ENCODE data around the gene DDX59.

DDX59 gene

GRCh38 chr1:200683298-200683697 lies 13.6 kb upstream of the DDX59 start:
- ATAC-seq (ENCODE audit: insufficient read depth, low read depth) (no peak), DNase-seq (no peak)
- peaks cover 3% of the 10 kb centered on the region for H3K27me3 ChIP-seq (ENCODE audit: insufficient read depth, low read length, poor library complexity)
- H3K4me3 ChIP-seq (ENCODE audit: low read depth in 1 of 2, low read length in 2 of 2): no peak overlapping the region
- no peaks in the 10 kb centered on the region for H3K79me2 ChIP-seq (ENCODE audit: insufficient read depth, low read length)
- no peaks in the 10 kb centered on the region for H3K36me3 ChIP-seq (ENCODE audit: insufficient read depth, low read length)
- H3K4me1 ChIP-seq (ENCODE audit: insufficient read depth, low read length): no peaks in the 10 kb centered on the region
- no peak overlapping the region for H3K27ac ChIP-seq (ENCODE audit: low read length)
- no peak overlapping the region for H3K4me2 ChIP-seq (ENCODE audit: insufficient read depth, low read length)
- H3K9ac ChIP-seq (ENCODE audit: low read depth, low read length): no peak overlapping the region
- H3K9me3 ChIP-seq (ENCODE audit: insufficient read depth, low read length, severe bottlenecking): no peaks in the 10 kb centered on the region
- no peak for TF ChIP-seq EZH2 (IDR thresholded peaks at IDR 0.05; ENCODE audit: borderline replicate concordance, low read depth, low read length, severe bottlenecking)
- no peak for TF ChIP-seq CTCF (IDR thresholded peaks at IDR 0.05; ENCODE audit: borderline replicate concordance, extremely low read depth, low read length, poor library complexity, severe bottlenecking)
- H4K20me1 ChIP-seq (ENCODE audit: insufficient read depth, low read length): no peaks in the 10 kb centered on the region
- no peak overlapping the region for H2AFZ ChIP-seq (ENCODE audit: low read depth, low read length)

- Histone ChIP-seq H4K20me1 (ENCODE audit: insufficient read depth, low read length) (no peaks in the 10 kb centered on the region), H3K36me3 (ENCODE audit: insufficient read depth, low read length) (no peaks in the 10 kb centered on the region), H3K4me1 (ENCODE audit: insufficient read depth, low read length) (no peaks in the 10 kb centered on the region), H2AFZ (ENCODE audit: low read depth, low read length) (no peak overlapping the region), H3K9me3 (ENCODE audit: insufficient read depth, low read length, severe bottlenecking) (no peaks in the 10 kb centered on the region), H3K79me2 (ENCODE audit: insufficient read depth, low read length) (no peaks in the 10 kb centered on the region), H3K4me3 (ENCODE audit: low read depth in 1 of 2, low read length in 2 of 2) (no peak overlapping the region), H3K27ac (ENCODE audit: low read length) (no peak overlapping the region), H3K27me3 (ENCODE audit: insufficient read depth, low read length, poor library complexity) (peaks cover 3% of the 10 kb centered on the region), H3K9ac (ENCODE audit: low read depth, low read length) (no peak overlapping the region), H3K4me2 (ENCODE audit: insufficient read depth, low read length) (no peak overlapping the region)
- no peak for DNase-seq
- ATAC-seq (ENCODE audit: insufficient read depth, low read depth): no peak
- no peak for TF ChIP-seq EZH2 (IDR thresholded peaks at IDR 0.05; ENCODE audit: borderline replicate concordance, low read depth, low read length, severe bottlenecking)
- TF ChIP-seq CTCF (IDR thresholded peaks at IDR 0.05; ENCODE audit: borderline replicate concordance, extremely low read depth, low read length, poor library complexity, severe bottlenecking): no peak
Observed at GRCh38 chr1:200681231-200681630, 11.5 kb upstream of the DDX59 start.

DNA sequence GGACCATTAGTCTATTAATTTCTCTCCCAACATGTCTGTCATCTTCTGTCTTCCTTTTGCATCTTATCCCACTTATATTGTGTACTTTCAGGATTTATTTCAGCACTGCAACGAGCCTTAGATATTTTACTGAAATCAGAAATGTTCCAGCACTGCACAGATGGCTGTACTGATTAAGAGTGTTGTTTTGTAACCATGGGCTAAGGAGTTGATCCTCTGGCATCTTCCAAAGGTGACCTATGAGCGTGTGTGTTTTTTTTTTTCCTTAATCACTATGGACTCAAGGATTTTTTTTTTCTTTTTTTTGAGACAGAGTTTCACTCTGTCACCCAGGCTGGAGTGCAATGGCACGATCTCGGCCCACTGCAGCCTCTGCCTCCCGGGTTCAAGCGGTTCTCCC lies 7.1 kb upstream of the DDX59 start:
- DNase-seq (no peak), ATAC-seq (ENCODE audit: insufficient read depth, low read depth) (no peak)
- TF ChIP-seq EZH2 (IDR thresholded peaks at IDR 0.05; ENCODE audit: borderline replicate concordance, low read depth, low read length, severe bottlenecking): no peak
- TF ChIP-seq CTCF (IDR thresholded peaks at IDR 0.05; ENCODE audit: borderline replicate concordance, extremely low read depth, low read length, poor library complexity, severe bottlenecking): no peak
- no peaks in the 10 kb centered on the region for H3K79me2 ChIP-seq (ENCODE audit: insufficient read depth, low read length)
- no peak overlapping the region for H3K4me3 ChIP-seq (ENCODE audit: low read depth in 1 of 2, low read length in 2 of 2)
- H3K4me1 ChIP-seq (ENCODE audit: insufficient read depth, low read length): no peaks in the 10 kb centered on the region; the same call in 1 of the 2 replicates
- no peak overlapping the region for H3K27ac ChIP-seq (ENCODE audit: low read length)
- no peaks in the 10 kb centered on the region for H4K20me1 ChIP-seq (ENCODE audit: insufficient read depth, low read length)
- H3K27me3 ChIP-seq (ENCODE audit: insufficient read depth, low read length, poor library complexity): peaks cover 3% of the 10 kb centered on the region
- no peaks in the 10 kb centered on the region for H3K36me3 ChIP-seq (ENCODE audit: insufficient read depth, low read length)
- no peaks in the 10 kb centered on the region for H3K9me3 ChIP-seq (ENCODE audit: insufficient read depth, low read length, severe bottlenecking)
- no peak overlapping the region for H3K4me2 ChIP-seq (ENCODE audit: insufficient read depth, low read length)
- no peak overlapping the region for H3K9ac ChIP-seq (ENCODE audit: low read depth, low read length)
- no peak overlapping the region for H2AFZ ChIP-seq (ENCODE audit: low read depth, low read length)

DNA sequence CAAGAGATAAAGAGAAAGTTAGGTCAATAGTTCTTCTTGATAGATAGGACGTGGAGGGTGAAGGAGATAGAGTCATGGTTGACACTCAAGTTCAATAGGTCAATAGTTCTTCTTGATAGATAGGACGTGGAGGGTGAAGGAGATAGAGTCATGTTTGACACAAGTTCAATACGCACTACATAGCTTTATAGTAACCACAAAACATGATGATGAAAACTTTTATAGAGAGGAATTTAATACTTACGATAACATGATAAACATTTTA lies 5.8 kb upstream of the DDX59 start:
- ATAC-seq (ENCODE audit: insufficient read depth, low read depth) (no peak), DNase-seq (no peak)
- Histone ChIP-seq H3K4me2 (ENCODE audit: insufficient read depth, low read length) (no peak overlapping the region), H3K9me3 (ENCODE audit: insufficient read depth, low read length, severe bottlenecking) (no peaks in the 10 kb centered on the region), H3K27ac (ENCODE audit: low read length) (no peak overlapping the region), H2AFZ (ENCODE audit: low read depth, low read length) (no peak overlapping the region), H3K36me3 (ENCODE audit: insufficient read depth, low read length) (no peaks in the 10 kb centered on the region), H3K27me3 (ENCODE audit: insufficient read depth, low read length, poor library complexity) (no peaks in the 10 kb centered on the region), H3K9ac (ENCODE audit: low read depth, low read length) (no peak overlapping the region), H3K4me3 (ENCODE audit: low read depth in 1 of 2, low read length in 2 of 2) (no peak overlapping the region), H3K79me2 (ENCODE audit: insufficient read depth, low read length) (peaks cover 5% of the 10 kb centered on the region), H3K4me1 (ENCODE audit: insufficient read depth, low read length) (peaks cover 11% of the 10 kb centered on the region), H4K20me1 (ENCODE audit: insufficient read depth, low read length) (no peaks in the 10 kb centered on the region)
- TF ChIP-seq EZH2 (IDR thresholded peaks at IDR 0.05; ENCODE audit: borderline replicate concordance, low read depth, low read length, severe bottlenecking) (no peak), CTCF (IDR thresholded peaks at IDR 0.05; ENCODE audit: borderline replicate concordance, extremely low read depth, low read length, poor library complexity, severe bottlenecking) (no peak)

Data from DND-41 (cell line).